GM11168 (cell line): ENCODE data around the gene HSPA12B.

ENCODE experiments used
- in situ Hi-C: fragments of 300-500 bp; cut with MboI; formaldehyde crosslinking; loops from one replicate; pipeline ENCODE4 v1.12.0; 2022; ENCODE audit warnings: low sequenced_read_pairs; ENCODE audit not compliant: unreplicated experiment

Gene HSPA12B

GRCh38 chr20:3727401-3728021, 5.0 kb upstream of the HSPA12B start:
- in situ Hi-C loops: no loop called here

GRCh38 chr20:3728354-3728753, 4.1 kb upstream of the HSPA12B start:
- in situ Hi-C loops: no loop called here

- in situ Hi-C loops: no loop called here
Observed at GRCh38 chr20:3728876-3729275, 3.6 kb upstream of the HSPA12B start.

- in situ Hi-C loops: no loop called here
Observed at GRCh38 chr20:3729378-3729777, 3.1 kb upstream of the HSPA12B start.

- in situ Hi-C loops: no loop called here
Observed at GRCh38 chr20:3729811-3730540, 2.5 kb upstream of the HSPA12B start.

GRCh38 chr20:3730803-3731672, 1.4 kb upstream of the HSPA12B start:
- in situ Hi-C loops: no loop called here

- in situ Hi-C loops: no loop called here
Observed at GRCh38 chr20:3731944-3732326, 550 bp upstream of the HSPA12B start.

GRCh38 chr20:3733119-3733995, 872 bp downstream of the HSPA12B start:
- in situ Hi-C loops: no loop called here

- in situ Hi-C loops: no loop called here
Observed at GRCh38 chr20:3734111-3734843, 1.8 kb downstream of the HSPA12B start.

GRCh38 chr20:3735768-3736167, 3.3 kb downstream of the HSPA12B start:
- in situ Hi-C loops: no loop called here

GRCh38 chr20:3738111-3739053, 5.9 kb downstream of the HSPA12B start:
- in situ Hi-C loops: no loop called here

GRCh38 chr20:3739054-3739925, 6.8 kb downstream of the HSPA12B start:
- in situ Hi-C loops: no loop called here

- in situ Hi-C loops: no loop called here
Observed at GRCh38 chr20:3739926-3740451, 7.5 kb downstream of the HSPA12B start.

- in situ Hi-C loops: no loop called here
Observed at GRCh38 chr20:3740615-3741301, 8.3 kb downstream of the HSPA12B start.

- in situ Hi-C loops: no loop called here
Observed at GRCh38 chr20:3741836-3742458, 9.5 kb downstream of the HSPA12B start.

GRCh38 chr20:3743251-3743650, 10.8 kb downstream of the HSPA12B start:
- in situ Hi-C loops: no loop called here
